ENCODE results near the gene DACT3. TPM values are rescaled to one million over a fixed set of nuclear protein-coding genes. Genes with fewer than 3 reads are reported as not detected.

Gene DACT3, protein sequence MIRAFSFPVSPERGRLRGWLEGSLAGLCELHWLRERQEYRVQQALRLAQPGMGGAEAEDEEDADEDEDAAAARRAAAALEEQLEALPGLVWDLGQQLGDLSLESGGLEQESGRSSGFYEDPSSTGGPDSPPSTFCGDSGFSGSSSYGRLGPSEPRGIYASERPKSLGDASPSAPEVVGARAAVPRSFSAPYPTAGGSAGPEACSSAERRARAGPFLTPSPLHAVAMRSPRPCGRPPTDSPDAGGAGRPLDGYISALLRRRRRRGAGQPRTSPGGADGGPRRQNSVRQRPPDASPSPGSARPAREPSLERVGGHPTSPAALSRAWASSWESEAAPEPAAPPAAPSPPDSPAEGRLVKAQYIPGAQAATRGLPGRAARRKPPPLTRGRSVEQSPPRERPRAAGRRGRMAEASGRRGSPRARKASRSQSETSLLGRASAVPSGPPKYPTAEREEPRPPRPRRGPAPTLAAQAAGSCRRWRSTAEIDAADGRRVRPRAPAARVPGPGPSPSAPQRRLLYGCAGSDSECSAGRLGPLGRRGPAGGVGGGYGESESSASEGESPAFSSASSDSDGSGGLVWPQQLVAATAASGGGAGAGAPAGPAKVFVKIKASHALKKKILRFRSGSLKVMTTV
- 0.04 TPM in 1 of 2 replicates, not detected in the other for total RNA-seq (2016; rRNA removed; fragmentation: Illumina TruSeq; extraction: Trizol)
- 0.09 and 0.10 TPM in 2 replicates for total RNA-seq (2016; cell fraction: cytosol; rRNA removed; fragmentation: Illumina TruSeq; extraction: Trizol; ENCODE audit: low read depth)
- total RNA-seq (2016; cell fraction: insoluble cytoplasmic fraction; rRNA removed; fragmentation: Illumina TruSeq; extraction: Trizol): 0.04 TPM in 1 of 2 replicates, not detected in the other
- total RNA-seq (2016; cell fraction: membrane; rRNA removed; fragmentation: Illumina TruSeq; extraction: Trizol): not detected in 2 replicates
- total RNA-seq (2016; cell fraction: nucleus; rRNA removed; fragmentation: Illumina TruSeq; extraction: Trizol): not detected in 2 replicates
- 0.04 TPM in 1 of 2 replicates, not detected in the other for polyA plus RNA-seq (2011; rRNA removed)
- 0.03 TPM in 2 replicates for polyA plus RNA-seq (2011; cell fraction: cytosol; rRNA removed)
- not detected in 2 replicates for polyA plus RNA-seq (2011; cell fraction: nucleus; rRNA removed)
- not detected in 2 replicates for polyA plus RNA-seq (2012)
- 0.07 TPM in 1 of 2 replicates, not detected in the other for polyA plus RNA-seq (2016; cell fraction: cytosol; fragmentation: Illumina TruSeq; extraction: Trizol; ENCODE audit: low read depth)
- not detected in 2 replicates for polyA plus RNA-seq (2016; cell fraction: insoluble cytoplasmic fraction; fragmentation: Illumina TruSeq; extraction: Trizol; ENCODE audit: low read depth)
- polyA plus RNA-seq (2016; cell fraction: membrane; fragmentation: Illumina TruSeq; extraction: Trizol; ENCODE audit: low read depth): not detected in 2 replicates
- 0.16 TPM in 1 of 2 replicates, not detected in the other for polyA plus RNA-seq (2016; cell fraction: nucleus; fragmentation: Illumina TruSeq; extraction: Trizol; ENCODE audit: insufficient read depth, low read depth)
- polyA minus RNA-seq (2011; rRNA and poly(A)+ RNA removed; ENCODE audit: low replicate concordance): 0.09 TPM in 1 of 2 replicates, not detected in the other
- not detected in 2 replicates for polyA minus RNA-seq (2011; cell fraction: cytosol; rRNA and poly(A)+ RNA removed)
- not detected in 2 replicates for polyA minus RNA-seq (2011; cell fraction: nucleus; rRNA and poly(A)+ RNA removed)
- not detected for Bru-seq, nascent RNA
- percentile 7 among the genes with signal in this experiment for BruChase-seq, experiment 1, labeled RNA remaining after a 6-hour chase
- BruChase-seq, experiment 2, labeled RNA remaining after a 2-hour chase: not detected
- long read RNA-seq, experiment 1: 0 reads
- long read RNA-seq, experiment 2: 0 reads

DNA sequence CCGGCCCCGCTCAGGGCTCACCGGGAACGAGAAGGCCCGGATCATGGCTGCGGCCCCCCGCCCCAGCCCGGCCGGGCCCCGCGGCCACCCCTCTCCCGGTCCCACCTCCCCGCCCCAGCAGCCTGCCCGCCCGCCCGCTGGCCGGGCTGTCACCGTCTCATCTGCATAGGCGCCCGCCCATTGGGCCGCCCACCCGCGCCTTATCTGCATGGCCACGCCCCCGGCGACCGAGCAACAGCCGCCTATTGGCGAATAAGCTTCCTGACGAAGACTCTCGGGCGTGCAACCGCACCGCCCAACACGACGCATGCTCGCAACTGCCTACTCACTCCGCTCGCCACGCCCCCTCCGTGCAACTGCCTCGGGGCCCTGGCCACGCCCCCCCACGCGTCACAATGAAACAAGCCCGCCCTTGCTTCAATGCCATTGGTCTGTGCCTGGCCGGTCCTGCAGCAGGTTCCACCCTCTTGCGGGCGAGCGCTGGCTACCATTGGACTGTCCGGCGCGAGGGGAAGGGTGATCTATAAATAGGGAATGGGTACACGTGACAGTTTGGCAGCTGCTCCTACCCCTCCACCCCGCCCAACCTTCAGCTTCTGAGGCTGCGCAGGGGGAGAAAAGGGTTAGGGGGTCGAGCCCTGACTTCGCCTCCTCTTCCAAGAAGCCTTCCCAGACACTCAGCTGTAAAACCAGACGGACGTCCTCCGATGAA, at the start of gene DACT3:
Gene DACT3 (minus strand): TSS at position 163 of the 712 bp plus-strand sequence. CDS start 118 bp downstream, at position 45.
- 7% methylated on average over 17 of the region's 61 CpGs for WGBS (ENCODE audit: low lambda C conversion rate)
- no peaks in the 10 kb centered on the region for H3K79me2 ChIP-seq (ENCODE audit: insufficient read depth, low read length)
- H3K9ac ChIP-seq (ENCODE audit: insufficient read depth, low read depth, low read length): no peak within 1 kb of the TSS
- DNase-seq (ENCODE audit: low spot score) (peak; percentile 98), ATAC-seq (peak; percentile 95), FAIRE-seq (peak; percentile 93)
- H2AFZ ChIP-seq (ENCODE audit: low read length): no peak within 1 kb of the TSS
- no peaks in the 10 kb centered on the region for H3K9me3 ChIP-seq (ENCODE audit: low read length)
- no peaks in the 10 kb centered on the region for H3K36me3 ChIP-seq (replicated peaks in 1 of 2; ENCODE audit: control insufficient read depth in 1 of 2, insufficient read depth in 2 of 2, low read length in 2 of 2)
- H3K4me2 ChIP-seq (ENCODE audit: low read depth, low read length): peak within 1 kb of the TSS; percentile 86
- H3K4me1 ChIP-seq (ENCODE audit: insufficient read depth, low read length): peaks cover 37% of the 10 kb centered on the region
- peak within 1 kb of the TSS; percentile 52 to 64 (median 54) for H3K4me3 ChIP-seq (replicated peaks in 1 of 3; ENCODE audit: insufficient read depth in 1 of 3, low read depth in 2 of 3, low read length in 3 of 3)
- peaks cover 5% of the 10 kb centered on the region; the same call in 1 of the 2 replicates for H4K20me1 ChIP-seq (ENCODE audit: insufficient read depth, low read length)
- peaks cover 4 to 23% of the 10 kb centered on the region in 2 experiments; a peak in 3 of 5 replicates for H3K27me3 ChIP-seq (ENCODE audit: control insufficient read depth in 1 of 2, insufficient read depth in 2 of 2, low read length in 2 of 2)
- CTCF ChIA-PET (ENCODE audit: low intra/inter-chr PET ratio, low total read pairs): interaction anchor here (1.5 to 2.2 kb wide), 4 partner anchors 36 to 132 kb away, joined by 4 to 34 read pairs (median 18); partner anchors contain the start of gene PTGIR
- no TSS peak for BruUV-seq (replicated peaks)
- in situ Hi-C loops (cut with HindIII; ENCODE audit: extremely low pct_ligation_motif_present, low pct_unique_long_range_greater_than_20kb) (loop anchor here (10.0 kb wide), 1 partner anchor 46 kb away; no protein-coding TSS in a partner anchor), intact Hi-C loops (cut with micrococcal nuclease; ENCODE audit: unreplicated experiment) (no loop called here)
- H3K27ac ChIP-seq (ENCODE audit: extremely low read length, insufficient read depth, low read length): no peak within 1 kb of the TSS
- POLR2A ChIA-PET: interaction anchor here (0.6 to 2.1 kb wide), 10 partner anchors 12 to 666 kb away, joined by 3 to 16 read pairs (median 6); partner anchors contain the start of genes CALM3 and CCDC61
- no peak for TF ChIP-seq KLF15 (CRISPR knock-in tag; IDR thresholded peaks at IDR 0.05; ENCODE audit: borderline replicate concordance)
- TF ChIP-seq, protein P1, sequence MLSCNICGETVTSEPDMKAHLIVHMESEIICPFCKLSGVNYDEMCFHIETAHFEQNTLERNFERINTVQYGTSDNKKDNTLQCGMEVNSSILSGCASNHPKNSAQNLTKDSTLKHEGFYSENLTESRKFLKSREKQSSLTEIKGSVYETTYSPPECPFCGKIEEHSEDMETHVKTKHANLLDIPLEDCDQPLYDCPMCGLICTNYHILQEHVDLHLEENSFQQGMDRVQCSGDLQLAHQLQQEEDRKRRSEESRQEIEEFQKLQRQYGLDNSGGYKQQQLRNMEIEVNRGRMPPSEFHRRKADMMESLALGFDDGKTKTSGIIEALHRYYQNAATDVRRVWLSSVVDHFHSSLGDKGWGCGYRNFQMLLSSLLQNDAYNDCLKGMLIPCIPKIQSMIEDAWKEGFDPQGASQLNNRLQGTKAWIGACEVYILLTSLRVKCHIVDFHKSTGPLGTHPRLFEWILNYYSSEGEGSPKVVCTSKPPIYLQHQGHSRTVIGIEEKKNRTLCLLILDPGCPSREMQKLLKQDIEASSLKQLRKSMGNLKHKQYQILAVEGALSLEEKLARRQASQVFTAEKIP (CRISPR knock-in tag; IDR thresholded peaks at IDR 0.05; ENCODE audit: borderline replicate concordance): no peak
- no peak for TF ChIP-seq SETDB1 (CRISPR knock-in tag; IDR thresholded peaks at IDR 0.05; ENCODE audit: borderline replicate concordance)
- peak; percentile 33; the same call in 1 of the 2 replicates for TF ChIP-seq GABPB1 (CRISPR knock-in tag; IDR thresholded peaks at IDR 0.05)
- TF ChIP-seq, protein P2, sequence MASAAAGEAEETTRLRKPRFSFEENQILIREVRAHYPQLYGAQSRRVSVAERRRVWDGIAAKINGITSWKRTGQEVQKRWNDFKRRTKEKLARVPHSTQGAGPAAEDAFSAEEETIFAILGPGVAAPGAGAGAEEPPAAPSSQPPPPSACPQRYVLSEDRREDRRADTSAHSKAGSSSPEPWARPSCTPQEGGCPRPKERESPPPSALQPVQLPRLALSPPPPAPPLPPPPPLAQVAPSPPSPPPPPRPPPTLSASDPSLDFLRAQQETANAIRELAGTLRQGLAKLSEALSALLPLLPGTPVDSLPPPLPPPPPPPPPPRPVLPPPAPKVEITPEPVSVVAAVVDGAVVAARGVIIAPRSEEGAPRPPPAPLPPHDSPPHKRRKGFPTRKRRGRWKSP (CRISPR knock-in tag; IDR thresholded peaks at IDR 0.05): no peak
- TF ChIP-seq RAD51 (IDR thresholded peaks at IDR 0.05; ENCODE audit: borderline replicate concordance): peak; percentile 41; the same call in 1 of the 2 replicates
- TF ChIP-seq KLF9 (CRISPR knock-in tag; IDR thresholded peaks at IDR 0.05; ENCODE audit: low read depth): peak; percentile 92
- TF ChIP-seq SNRNP70 (IDR thresholded peaks at IDR 0.05; ENCODE audit: low read depth, low read length): no peak
- no peak for TF ChIP-seq ATF7-NPFF (CRISPR knock-in tag; IDR thresholded peaks at IDR 0.05; ENCODE audit: low read depth)

Measured in HepG2 (cell line).